Activated CD4-positive, alpha-beta T cell treated with anti-CD3 and anti-CD28 coated beads, Interleukin-2, amount 50 U/mL, for 1 hour (primary cell): ENCODE results near the gene MYO18A.

ENCODE experiments used
- DNase-seq: peaks from one replicate; pipeline ENCODE4 v3.0.0-alpha.2; 2020

MYO18A gene

DNA sequence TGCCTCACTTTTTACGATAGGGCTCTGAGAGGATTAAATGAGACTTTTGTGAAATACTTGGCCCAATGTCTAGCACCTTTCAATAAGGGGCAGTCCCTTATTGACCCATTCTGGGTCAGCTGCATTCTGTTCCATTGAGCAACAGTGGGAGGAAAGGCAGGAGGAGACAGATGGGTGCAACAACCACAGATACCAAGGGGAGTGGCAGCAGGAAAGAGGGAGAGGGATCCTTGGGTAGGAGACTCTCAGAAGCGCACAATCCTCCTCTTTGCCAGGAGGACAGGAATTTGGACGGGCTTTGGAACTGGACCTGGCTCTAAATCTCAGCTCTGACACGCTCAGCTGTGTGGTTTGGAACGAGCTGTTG lies 133.7 kb downstream of the MYO18A start:
- no peak for DNase-seq

DNA sequence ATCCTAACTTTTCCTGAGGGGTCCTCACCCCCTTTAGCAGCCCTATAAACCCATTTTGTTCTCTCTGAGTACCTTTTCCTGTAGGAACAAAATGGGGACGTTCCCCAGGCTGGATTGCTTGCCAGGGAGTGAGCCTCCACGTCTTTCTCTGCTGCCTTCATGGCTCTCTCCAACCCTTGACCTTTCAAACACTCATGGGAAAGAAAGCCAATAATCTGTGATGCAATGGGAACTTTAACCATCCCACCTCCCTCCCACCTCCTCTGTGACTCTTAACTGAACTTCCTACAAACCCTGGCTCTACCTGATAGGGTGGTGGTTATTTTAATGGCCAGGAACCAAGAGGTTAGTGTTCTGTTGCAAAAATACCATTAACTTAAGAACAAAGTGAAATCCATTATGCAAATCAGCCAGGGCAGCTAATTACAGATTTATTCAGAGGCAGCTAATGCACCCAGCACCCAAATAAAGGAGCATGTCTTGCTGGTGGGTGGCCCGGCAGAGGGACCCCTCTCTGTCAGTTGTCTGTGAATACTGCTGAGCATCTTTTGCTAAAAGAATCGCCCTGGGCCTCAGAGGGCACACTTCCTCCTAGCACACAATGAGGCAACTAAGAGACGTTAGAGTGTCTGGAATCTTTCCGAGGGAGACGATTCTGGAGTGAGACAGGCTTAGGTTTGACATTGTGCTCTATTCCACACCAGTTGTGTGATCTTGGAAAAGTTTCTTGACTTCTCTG lies 134.3 kb downstream of the MYO18A start:
- DNase-seq: no peak

DNA sequence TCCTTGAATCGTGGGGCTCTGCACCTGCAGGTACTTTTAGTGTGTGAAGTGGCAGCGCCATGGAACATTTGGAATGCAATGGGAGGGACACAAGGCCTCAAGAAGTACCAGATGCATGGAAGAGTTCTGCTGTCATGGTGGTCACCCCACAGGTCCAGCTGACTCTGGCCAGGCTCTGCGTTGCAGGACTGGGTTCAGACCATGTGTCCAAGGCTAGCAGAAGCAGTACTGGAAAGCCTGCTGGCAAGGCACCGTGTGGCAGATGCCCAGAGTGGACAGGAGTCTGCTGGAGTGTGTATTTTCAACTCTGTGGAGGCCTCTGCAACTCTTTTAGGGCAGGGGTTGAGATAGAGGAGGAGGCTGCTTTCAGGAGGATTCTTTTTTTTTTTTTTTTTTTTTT lies 135.2 kb downstream of the MYO18A start:
- DNase-seq: no peak

DNA sequence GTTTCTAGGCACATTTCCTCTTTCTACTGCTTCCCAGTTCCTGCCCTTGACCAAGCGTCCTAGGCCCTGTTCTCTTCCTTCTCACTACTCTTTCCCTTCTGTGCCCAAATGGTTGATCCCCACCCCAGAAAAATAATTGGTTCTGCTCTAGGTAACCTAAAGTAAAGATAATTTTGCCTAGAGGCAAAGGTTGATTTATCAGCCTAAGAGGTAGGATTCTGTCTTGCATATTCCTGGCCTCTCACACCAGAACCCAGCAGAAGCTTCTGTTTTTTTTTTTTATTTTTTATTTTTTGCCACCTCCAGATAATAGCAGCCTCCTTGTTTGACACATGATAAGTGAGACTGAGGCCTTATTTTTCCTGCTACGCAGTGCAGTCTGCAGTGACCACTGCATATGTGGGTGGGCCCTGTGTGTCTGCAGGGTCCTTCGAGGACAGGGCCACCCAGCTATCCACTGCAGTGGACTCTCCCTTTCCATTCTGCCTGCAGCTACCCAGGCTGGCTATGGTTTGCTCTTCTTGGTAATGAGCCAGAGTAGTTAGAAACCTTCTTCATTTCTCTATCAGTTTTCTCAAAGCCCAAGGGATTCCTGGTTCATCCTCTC lies 136.6 kb downstream of the MYO18A start:
- no peak for DNase-seq

DNA sequence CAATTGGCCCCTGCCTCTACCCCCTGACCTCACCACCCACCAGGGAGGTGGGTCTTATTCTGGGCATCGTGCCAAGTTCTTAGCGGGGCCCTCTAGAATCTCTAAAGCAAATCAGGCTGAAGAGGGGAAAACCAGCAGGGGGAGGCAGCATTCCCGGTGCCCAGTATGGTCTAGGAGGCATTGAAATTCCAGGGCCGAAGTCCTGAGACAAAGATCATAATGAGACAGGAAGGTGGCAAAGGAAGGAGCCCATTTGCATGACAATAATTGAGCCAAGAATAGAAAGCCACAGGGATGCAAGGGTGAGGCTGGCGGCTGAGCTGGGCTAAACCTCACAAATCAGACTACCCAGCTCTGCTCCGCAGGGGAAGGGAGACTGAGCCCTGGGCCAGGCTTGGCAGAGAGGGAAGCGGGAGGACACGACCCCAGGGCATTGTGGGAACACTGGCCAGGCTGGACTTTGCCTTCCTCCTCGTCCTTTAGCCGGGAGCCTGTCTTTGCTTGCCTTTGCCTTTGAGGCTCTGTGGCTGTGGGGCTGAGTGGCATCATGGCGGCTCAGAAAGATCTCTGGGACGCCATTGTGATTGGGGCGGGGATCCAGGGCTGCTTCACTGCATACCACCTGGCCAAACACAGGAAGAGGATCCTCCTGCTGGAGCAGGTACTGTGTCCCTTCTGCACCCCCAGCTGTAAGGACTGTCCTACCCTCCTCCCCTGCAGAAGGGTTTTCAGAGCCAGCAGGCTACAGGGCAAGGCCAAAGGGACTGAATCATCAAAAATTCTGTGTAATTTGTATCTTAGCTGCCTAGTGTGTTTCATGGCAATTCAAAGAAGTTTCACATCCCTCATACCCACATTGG lies 137.3 kb downstream of the MYO18A start, which contains the start of gene PIPOX:
TSS of gene PIPOX (plus strand) at position 463 of the 860 bp plus-strand sequence. CDS start at position 548, 85 bp downstream.
- DNase-seq: no peak

DNA sequence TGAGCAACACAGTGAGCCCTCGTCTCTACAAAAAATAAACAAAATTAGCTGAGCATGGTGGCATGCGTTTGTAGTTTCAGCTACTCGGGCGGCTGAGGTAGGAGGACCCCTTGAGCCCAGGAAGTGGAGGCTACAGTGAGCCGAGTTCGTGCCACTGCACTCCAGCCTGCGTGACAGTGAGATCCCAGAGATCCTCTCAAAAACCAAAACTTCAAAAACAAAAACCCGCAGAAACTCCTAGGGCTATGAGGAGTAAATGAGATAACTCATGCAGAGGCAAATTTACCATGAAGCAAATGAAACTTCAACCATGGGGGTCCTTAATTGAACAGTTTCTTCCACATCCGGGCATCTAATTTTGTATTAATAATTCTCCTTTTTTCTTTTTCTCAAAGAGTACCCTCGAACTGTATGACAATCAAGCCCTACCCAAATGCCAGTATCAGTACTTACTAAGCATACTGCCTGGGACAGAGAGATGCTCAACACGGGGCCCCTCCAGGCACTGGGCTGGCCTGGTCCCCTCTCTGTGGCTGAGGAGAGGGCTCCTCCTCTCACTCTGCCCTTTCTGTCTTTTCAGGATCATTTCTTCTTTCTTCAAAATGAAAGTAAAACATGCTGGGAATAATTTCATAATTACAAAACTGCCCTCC lies 138.0 kb downstream of the MYO18A start:
- no peak for DNase-seq

DNA sequence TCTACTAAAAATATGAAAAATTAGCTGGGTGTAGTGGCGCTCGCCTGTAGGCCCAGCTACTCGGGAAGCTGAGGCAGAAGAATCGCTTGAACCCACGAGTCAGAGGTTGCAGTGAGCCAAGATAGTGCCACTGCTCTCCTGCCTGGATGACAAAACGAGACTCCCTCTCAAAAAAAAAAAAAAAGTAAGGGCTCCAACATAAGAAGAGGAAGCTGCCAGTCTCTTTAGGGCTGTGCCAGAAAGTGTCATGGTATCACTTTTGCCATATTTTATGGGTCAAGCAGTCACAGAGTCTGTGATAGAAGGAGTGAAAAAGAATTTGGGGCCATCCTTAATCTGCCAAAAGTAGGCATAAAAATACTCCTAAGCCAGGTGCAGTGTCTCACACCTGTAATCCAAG lies 138.6 kb downstream of the MYO18A start:
- DNase-seq: no peak

DNA sequence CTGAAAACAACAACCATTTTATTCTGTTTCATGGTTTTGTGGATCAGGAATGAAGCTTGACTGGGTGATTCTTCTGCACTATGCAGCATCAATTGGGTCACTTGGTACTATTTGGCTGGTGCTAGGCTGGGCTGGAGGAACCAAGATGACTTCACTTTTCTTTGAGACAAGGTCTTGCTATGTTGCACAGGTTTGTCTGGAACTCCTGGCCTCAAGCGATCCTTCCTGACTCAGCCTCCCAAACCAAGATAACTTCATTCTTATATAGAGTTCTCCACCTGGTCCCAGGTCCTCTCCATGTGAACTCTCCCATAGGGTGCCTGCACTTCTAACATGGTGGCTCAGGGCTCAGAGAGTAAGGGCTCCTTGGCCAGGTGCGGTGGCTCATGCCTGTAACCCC lies 139.1 kb downstream of the MYO18A start:
- DNase-seq: no peak

DNA sequence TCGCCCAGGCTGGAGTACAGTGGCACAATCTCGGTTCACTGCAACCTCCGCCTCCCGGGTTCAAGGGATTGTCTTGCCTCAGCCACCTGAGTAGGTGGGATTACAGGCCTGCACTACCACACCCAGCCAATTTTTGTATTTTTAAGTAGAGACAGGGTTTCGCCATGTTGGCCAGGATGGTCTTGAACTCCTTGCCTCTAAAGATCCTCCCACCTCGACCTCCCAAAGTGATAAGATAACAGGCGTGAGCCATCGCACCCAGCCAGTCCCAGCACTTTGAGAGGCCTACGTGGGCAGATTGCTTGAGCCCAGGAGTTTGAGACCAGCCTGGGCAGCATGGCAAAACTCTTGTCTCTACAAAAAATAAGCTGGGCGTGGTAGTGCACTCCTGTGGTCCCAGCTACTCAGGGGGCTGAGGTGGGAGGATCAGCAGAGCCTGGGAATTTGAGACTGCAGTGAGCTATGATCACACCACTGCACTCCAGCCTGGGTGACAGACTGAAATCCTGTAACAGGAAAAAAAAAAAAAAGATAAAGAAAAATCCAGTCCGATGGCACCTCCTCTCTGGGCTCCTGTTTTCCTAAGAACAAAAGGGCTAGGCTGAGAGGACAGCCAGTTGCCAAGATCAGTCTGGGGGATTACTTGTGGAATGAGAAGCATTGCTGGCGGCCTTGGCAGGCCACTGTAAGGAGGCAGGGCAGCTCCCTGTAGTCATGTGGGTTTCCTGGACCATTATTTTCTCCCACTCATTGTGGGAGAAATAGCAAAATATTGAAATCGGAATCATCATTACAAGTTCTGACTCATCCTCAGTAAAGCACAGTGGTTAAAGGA lies 140.2 kb downstream of the MYO18A start:
- DNase-seq: no peak

DNA sequence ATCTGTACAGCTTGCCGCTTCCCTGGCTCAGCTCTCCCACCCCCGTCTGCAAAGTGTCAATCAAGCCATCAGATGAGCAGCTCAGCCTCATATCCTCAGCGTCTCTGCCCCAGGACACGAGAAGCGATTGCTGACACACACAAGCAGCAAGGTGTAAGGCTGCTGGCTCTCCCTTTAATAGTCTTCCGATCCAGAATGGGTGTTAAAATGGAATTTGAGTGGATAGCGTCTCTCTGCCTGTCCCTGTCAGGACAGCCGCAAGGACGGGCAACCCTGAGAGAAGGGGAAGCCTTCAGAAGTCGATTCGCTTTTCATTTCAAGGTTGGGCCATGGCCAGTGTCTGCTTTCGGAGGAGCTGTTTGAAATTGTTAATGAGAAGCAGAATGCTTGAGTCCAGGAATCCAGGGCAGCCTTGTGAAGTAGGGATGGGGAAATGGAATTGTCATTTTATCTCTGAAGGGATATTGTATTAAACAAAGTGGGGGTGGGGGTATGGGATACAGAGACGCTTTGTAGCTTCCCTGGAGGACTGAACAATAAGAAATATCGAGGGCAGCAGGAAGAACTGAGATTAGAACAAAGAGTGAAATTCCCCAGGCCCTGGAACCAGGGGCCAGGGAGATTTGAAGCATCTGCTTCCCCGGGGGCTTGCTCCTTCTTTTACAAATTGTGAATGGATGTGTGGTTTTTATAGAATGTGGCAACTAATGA lies 142.0 kb downstream of the MYO18A start:
- no peak for DNase-seq

DNA sequence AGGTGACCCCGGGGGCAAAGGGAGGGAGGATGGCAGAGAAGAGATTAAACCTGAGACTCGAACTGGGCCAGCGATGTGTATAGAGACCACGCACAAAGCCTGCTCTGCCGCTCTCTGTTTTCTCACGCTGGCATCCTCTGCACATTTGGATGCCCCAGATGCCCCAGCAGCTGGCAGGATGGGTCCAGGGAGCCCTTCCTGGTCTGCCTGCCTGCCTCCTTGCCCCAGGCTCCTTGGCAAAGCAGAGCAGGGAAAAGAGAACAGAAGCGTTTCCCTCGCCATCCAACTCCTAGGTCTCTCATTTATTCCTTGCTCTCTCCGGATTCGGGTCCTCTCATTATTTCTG lies 142.5 kb downstream of the MYO18A start:
- DNase-seq: no peak

DNA sequence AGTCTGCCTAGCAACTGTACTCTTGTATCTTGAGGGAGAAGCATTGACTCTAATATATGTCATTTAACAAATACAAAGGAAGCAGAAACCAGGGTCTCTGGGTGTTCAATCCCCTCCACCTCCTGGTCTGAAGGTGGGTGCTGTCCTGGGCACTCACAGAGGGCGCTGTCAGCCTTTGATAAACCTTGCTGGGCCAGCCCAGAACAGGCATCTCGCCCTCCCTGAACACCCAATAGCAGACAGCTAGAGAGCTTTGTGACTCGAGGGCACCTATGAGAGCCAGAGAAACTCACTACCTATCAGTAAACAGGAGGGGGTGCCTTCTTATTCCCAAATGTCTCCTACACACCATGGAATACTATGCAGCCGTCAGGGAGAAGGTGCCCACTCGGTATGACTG lies 143.6 kb downstream of the MYO18A start:
- DNase-seq: no peak

DNA sequence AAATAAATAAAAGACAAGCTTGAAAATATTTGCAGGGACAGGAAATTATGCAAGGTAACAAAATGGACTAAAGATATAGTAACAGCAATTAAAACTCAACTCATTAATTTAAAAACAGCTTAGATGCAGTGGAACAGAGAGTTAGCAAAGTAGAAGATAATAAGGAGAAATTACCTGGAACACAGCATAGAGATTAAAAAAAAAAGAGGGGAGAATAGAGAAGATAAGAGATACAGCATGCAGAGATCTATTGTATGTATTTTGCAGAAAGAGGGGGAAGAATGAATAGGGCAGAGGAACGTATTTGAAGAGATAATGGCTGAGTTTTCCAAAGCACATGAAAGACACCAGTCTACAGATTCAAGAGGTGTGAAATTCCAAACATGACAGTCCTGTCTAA lies 145.7 kb downstream of the MYO18A start:
- no peak for DNase-seq

DNA sequence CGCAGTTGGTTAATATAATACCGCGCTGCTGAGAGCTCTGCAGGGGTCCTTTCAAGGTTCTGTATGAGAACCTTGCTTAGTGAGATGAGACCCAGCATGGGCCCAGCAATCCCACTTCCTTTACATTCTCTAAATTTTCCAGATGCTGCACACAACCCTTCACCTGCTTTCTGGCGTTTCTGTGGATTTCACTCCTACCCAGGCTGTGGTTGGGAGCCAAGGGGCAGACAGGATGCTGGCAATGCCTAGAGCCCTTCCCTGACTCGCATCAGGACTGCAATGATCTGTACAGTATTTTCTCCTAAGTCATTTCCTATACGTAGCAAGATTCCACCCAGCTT lies 147.4 kb downstream of the MYO18A start:
- DNase-seq: no peak

DNA sequence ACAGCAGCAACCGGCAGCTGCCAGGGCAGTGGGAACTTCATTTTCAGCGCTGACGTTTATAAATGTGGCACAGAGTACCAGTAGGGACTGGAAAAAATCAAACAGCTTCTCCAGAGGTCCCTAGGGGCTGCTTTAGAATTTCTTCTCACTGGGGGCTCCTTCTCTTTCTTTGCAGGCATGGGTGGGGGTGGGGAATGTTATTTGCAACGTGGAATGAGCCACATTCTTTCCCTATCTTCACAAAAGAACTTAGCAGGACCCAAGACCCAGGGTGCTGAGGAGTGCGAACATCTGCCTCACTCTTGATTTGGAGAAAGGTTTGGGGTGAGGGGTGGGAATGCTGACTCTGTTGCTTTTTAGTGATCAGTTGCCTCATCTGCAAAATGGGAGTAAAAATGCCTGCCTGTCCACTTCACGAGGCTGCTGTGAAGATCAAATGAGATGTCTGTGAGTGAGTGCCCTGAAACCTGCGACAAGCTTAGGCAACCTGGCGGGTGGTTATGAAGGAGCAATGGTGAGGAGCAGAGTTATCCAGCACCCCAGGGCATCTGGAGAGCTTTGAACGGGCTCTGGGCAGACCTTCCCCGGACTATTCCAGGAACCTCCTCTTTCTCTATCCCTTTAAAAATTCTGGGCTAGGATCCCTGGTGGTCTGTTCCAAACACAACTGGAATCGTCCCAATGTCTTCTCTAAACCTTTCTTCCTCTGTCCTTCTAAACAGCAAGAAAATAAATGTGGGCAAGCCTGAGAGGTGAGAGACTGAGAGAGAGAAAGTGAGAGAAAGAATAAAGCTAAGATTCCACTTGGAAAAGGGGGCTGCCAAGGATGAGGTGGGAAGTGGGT lies 148.0 kb downstream of the MYO18A start:
- DNase-seq: no peak

DNA sequence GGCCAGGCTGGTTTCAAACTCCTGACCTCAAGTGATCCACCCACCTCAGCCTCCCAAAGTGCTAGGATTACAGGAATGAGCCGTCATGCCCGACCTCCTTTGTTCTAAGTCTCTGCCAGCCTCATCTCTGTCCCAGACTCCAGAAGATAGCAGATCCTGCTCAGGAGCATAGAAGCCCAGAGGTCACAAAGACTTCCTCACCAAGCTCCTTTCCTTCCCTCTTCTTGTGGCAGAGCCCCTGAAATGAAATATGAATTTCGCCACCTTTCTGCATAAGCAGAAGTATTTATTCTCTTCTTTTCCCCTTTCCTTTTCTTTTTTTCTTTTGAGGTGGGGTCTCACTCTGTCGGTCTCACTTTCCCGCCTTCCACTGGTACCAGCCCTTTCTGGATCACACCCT lies 148.7 kb downstream of the MYO18A start:
- DNase-seq: no peak

DNA sequence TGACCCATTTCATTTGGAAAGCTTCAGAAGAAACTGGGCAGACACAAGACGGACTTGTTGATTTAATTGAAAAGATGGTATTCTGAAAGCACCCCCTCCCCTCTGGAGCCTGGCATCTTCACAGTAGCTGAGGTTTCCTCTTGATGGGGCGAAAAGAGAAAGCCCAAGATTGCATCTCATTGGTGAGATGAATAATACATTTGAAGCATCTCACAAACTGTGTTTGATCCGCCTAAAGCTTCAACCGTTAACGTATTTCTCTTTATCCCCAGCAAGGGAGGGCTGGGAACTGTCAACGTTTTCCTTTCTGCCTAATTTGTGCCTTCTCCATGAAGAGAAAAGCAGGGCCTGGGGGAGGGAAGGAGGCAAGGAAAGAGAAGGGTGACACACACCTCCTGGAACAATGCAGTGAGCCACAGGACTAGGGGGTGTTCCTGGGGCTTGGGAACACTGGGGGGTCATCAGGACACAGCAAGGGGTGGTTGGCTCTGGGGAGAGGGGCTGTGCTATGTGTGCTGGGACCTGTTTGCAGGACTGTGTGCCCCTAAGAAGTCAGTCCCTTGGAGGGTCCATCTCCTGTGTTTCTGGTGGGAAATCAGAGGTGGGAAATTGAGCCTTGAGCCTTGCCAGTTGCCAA lies 155.8 kb downstream of the MYO18A start:
- DNase-seq: no peak

DNA sequence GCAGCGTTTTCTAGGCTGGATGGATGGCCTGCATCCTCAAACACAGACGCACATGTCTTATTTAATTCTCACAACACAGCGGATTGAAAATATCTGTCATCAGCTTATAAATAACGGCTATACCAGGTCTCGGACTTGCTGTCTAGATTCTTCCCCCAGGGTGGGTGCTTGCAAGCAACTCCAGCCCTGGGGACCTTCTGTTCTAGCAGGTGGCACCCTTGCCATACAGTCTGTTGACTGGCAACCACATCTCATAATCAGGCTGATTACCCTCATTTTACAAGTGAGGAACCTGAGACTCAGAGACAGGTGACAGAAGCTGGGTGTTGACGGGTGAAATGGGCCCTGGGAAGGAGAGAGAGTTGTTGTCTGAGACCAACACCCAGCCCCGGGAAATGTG lies 158.1 kb downstream of the MYO18A start:
- no peak for DNase-seq

DNA sequence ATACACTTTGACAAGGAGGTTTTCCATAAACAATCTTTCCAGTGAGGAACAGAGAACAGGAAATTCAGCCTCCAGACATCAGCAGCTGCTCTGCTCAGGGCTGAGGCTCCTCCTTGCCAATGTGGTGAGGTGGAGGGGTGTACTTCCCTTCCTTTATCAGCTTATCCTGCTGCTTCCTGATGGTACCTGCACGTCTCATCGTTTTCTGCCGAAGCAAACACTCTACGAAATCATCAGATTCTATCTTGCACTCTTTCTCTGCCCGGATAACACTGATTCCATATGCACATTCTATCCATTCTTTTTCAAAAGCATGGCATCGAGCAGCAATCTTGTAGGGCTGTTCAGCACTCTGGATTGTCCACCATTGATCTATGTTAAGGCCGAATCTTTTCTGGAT lies 159.0 kb downstream of the MYO18A start:
- no peak for DNase-seq
